DOHH2 (cell line): ENCODE measurements around the gene NCKAP5.

Experiments used
- H3F3A ChIP-seq: fragments of 200-600 bp; sonication (generic), shearing (Covaris generic); 2 replicates; pipeline ENCODE4 v1.6.0; 2016; ENCODE audit warnings: antibody characterized with exemption, mild to moderate bottlenecking; ENCODE audit not compliant: control insufficient read depth, insufficient read depth
- H3K27ac ChIP-seq: fragments of 200-600 bp; sonication (generic); 2 replicates; pipeline ENCODE4 v1.5.1; 2014; ENCODE audit warnings: low read depth, mild to moderate bottlenecking, low read length, moderate library complexity
- H3K27me3 ChIP-seq: fragments of 200-600 bp; sonication (generic); 2 replicates; pipeline ENCODE4 v1.6.1; 2014; ENCODE audit warnings: mild to moderate bottlenecking, low read length, mixed read lengths; ENCODE audit not compliant: control insufficient read depth
- H3K36me3 ChIP-seq: fragments of 200-600 bp; sonication (generic); 2 replicates; pipeline ENCODE4 v1.6.1; 2014; ENCODE audit warnings: mild to moderate bottlenecking, low read length, moderate library complexity, mixed read lengths; ENCODE audit not compliant: control insufficient read depth
- H3K4me1 ChIP-seq: fragments of 200-600 bp; sonication (generic); 2 replicates; pipeline ENCODE4 v1.6.1; 2014; ENCODE audit warnings: mild to moderate bottlenecking, low read length, mixed read lengths; ENCODE audit not compliant: control insufficient read depth
- H3K4me2 ChIP-seq: fragments of 200-600 bp; sonication (generic); 2 replicates; pipeline ENCODE4 v1.6.0; 2014; ENCODE audit warnings: mild to moderate bottlenecking, low read length, moderate library complexity
- H3K4me3 ChIP-seq: fragments of 200-600 bp; sonication (generic); 2 replicates; pipeline ENCODE4 v1.5.1; 2014; ENCODE audit warnings: mild to moderate bottlenecking, low read length, mixed read lengths
- H3K79me2 ChIP-seq: fragments of 200-600 bp; sonication (generic); 2 replicates; pipeline ENCODE4 v1.6.1; 2014; ENCODE audit warnings: mild to moderate bottlenecking, low read length, mixed read lengths; ENCODE audit not compliant: control insufficient read depth
- H3K9me2 ChIP-seq: fragments of 200-600 bp; sonication (generic); replicated peaks from 2 replicates; pipeline ENCODE4 v1.6.1; 2014; ENCODE audit warnings: mild to moderate bottlenecking, low read length, mixed read lengths; ENCODE audit not compliant: control insufficient read depth
- H3K9me3 ChIP-seq: fragments of 200-600 bp; sonication (generic); 2 replicates; pipeline ENCODE4 v1.6.1; 2014; ENCODE audit warnings: antibody characterized with exemption, low read length, mixed read lengths; ENCODE audit not compliant: control insufficient read depth, insufficient read depth
- H4K20me1 ChIP-seq: fragments of 200-600 bp; sonication (generic); 2 replicates; pipeline ENCODE4 v1.6.0; 2014; ENCODE audit warnings: low read depth, mild to moderate bottlenecking, antibody characterized with exemption, low read length, moderate library complexity; ENCODE audit not compliant: control insufficient read depth, insufficient read depth
- EZH2phosphoT487 ChIP-seq: fragments of 200-600 bp; sonication (generic); IDR thresholded peaks from 2 replicates; pipeline ENCODE4 v1.6.1; 2017; ENCODE audit warnings: borderline replicate concordance, mild to moderate bottlenecking, antibody characterized with exemption, low read length, moderate library complexity, mixed read lengths
- TF ChIP-seq, protein P1 (sequence below): fragments of 200-600 bp; sonication (generic); IDR thresholded peaks from one replicate; pipeline ENCODE4 v1.5.1; 2014; ENCODE audit warnings: antibody characterized with exemption, mild to moderate bottlenecking, low read depth, low read length; ENCODE audit not compliant: poor library complexity, severe bottlenecking

Gene NCKAP5

DNA sequence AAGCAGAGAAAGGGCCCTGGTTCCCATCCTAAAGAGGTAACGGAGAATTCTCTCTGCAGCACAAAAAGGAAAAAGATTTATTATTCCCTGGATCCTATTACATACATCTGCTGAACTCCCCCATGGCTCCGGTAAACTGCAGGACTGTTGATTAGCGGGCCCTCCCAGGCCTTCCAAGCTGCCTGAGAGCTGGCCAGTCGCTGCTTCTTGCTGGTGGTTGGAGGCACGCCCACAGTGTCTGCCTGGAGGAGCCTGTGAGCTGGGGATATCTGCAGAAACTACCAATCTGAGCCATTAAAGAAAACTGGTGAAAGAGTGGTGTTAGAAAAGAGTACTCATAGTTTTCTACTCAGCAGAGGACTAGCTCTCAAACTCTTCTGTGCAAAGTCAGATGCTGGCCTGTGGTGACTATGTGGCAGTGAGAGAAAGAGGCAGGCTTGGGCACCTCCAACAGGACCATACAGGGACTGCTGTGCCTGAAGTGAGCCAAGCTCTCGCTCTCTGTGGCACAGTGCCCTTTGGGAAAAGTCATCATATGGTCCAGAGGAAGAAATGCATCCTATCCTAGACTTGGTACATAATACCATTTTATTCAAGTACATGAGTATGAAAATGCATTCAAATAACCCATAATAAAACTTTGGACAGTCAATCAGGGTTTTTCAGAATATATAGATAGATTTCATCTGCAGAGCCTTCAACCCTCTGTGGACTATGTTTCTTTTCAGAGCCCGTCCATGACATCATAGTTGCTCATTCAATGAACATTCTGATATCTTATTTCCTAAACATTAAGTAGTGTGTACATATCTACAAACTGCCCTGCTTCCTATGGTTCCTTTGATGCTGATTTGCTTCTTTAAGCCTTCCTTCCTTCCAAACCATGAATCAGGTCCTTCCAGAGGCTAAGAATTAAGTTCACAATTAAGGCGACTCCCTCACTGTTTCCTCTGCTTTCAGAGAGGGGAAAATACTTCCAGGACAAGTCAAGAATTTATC, 656.2 kb downstream of the NCKAP5 start:
- TF ChIP-seq, protein P1, sequence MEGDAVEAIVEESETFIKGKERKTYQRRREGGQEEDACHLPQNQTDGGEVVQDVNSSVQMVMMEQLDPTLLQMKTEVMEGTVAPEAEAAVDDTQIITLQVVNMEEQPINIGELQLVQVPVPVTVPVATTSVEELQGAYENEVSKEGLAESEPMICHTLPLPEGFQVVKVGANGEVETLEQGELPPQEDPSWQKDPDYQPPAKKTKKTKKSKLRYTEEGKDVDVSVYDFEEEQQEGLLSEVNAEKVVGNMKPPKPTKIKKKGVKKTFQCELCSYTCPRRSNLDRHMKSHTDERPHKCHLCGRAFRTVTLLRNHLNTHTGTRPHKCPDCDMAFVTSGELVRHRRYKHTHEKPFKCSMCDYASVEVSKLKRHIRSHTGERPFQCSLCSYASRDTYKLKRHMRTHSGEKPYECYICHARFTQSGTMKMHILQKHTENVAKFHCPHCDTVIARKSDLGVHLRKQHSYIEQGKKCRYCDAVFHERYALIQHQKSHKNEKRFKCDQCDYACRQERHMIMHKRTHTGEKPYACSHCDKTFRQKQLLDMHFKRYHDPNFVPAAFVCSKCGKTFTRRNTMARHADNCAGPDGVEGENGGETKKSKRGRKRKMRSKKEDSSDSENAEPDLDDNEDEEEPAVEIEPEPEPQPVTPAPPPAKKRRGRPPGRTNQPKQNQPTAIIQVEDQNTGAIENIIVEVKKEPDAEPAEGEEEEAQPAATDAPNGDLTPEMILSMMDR = no peak
- no peak for TF ChIP-seq EZH2phosphoT487
- no peaks in the 10 kb centered on the region for H3K4me1 ChIP-seq

DNA sequence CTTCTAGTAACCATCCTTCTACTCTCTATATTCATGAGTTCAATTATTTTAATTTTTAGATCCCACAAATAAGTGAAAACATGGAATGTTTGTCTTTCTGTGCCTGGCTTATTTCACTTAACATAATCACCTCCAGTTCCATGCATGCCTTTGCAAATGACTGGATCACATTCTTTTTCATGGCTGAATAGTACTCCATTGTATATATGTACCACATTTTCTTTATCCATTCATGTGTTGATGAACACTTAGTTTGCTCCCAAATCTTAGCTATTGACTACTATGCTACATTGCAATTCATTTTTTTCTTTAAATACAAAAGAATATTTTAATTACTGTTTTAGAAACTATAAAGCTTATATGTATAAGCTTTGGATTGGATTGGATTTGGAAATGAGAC, 657.8 kb downstream of the NCKAP5 start:
- no peak for TF ChIP-seq EZH2phosphoT487
- TF ChIP-seq, protein P1 = no peak
- Histone ChIP-seq H3K27ac (no peak overlapping the region), H3K27me3 (no peaks in the 10 kb centered on the region), H3K9me2 (no peaks in the 10 kb centered on the region), H3K4me2 (no peak overlapping the region), H3K4me1 (no peaks in the 10 kb centered on the region), H3K9me3 (no peaks in the 10 kb centered on the region), H4K20me1 (no peaks in the 10 kb centered on the region), H3F3A (no peaks in the 10 kb centered on the region), H3K36me3 (no peaks in the 10 kb centered on the region), H3K4me3 (no peak overlapping the region), H3K79me2 (no peaks in the 10 kb centered on the region)

More for the DNA sequence above, 656.2 kb downstream of the NCKAP5 start:
- Histone ChIP-seq H4K20me1 (no peaks in the 10 kb centered on the region), H3K27me3 (no peaks in the 10 kb centered on the region), H3K79me2 (no peaks in the 10 kb centered on the region), H3K36me3 (no peaks in the 10 kb centered on the region), H3F3A (no peaks in the 10 kb centered on the region), H3K4me2 (no peak overlapping the region), H3K27ac (no peak overlapping the region), H3K9me3 (no peaks in the 10 kb centered on the region), H3K4me3 (no peak overlapping the region), H3K9me2 (no peaks in the 10 kb centered on the region)

DNA sequence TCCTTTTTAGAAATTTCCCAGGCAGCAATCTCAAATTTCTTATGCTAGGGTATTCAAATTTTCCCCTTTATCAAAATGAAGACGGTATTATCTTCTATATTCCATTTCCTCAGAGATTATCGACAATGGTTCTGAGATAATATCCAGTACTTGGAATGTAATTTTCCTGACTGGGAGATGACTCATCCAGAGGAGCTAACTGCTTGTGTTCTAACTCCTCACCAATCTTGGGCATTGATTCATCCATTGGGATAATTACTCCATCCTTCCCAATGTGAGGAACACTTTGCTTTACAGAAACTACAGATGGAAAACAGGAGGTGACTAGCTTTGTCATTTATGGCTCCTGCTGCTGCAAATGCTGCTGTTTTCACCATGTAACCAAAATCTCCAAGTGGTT, 658.8 kb downstream of the NCKAP5 start:
- no peaks in the 10 kb centered on the region for H3K27me3 ChIP-seq

More for the DNA sequence above, 658.8 kb downstream of the NCKAP5 start:
- Histone ChIP-seq H3K4me2 (no peak overlapping the region), H3K36me3 (no peaks in the 10 kb centered on the region), H3F3A (no peaks in the 10 kb centered on the region), H3K9me3 (no peaks in the 10 kb centered on the region), H3K4me3 (no peak overlapping the region), H3K9me2 (no peaks in the 10 kb centered on the region), H3K4me1 (no peaks in the 10 kb centered on the region), H3K79me2 (no peaks in the 10 kb centered on the region), H4K20me1 (no peaks in the 10 kb centered on the region), H3K27ac (no peak overlapping the region)
- TF ChIP-seq, protein P1 = no peak
- no peak for TF ChIP-seq EZH2phosphoT487
